ENCODE data around the gene CPEB3. TPM values are rescaled to one million over a fixed set of nuclear protein-coding genes. Genes with fewer than 3 reads are reported as not detected.
A peak's percentile ranks its signal among the peaks of the same experiment; 100 is the strongest.

The CPEB3 gene
- total RNA-seq, 1 experiment from 2014 or later = 1.1 TPM

DNA sequence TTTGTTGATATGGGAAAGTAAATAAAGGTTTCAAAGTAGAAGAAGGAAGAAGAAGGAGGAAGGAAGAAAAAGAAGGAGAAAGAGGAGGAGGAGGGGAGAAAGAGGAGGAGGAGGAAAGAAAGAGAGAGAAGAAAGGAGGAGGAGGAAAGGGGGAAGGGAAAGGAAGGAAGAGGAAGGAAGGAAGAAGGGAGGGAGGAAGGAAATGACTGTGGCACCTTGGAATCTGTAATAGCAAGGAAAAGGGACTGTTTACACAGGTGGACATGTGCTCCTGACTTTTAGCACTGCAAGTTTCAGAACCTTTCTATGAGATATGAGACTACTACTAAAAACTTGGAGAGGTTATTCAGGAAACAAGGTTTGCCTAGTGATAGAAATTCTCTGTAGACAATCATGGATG, 214.2 kb downstream of the CPEB3 start:
- H3K4me1 ChIP-seq (ENCODE audit: insufficient read depth, low read length, poor library complexity, severe bottlenecking) = no peaks in the 10 kb centered on the region
- ChIA-PET CTCF (no interaction called here), POLR2A (ENCODE audit: low non-redundant PET) (no interaction called here)
- TF ChIP-seq EZH2 (IDR thresholded peaks at IDR 0.05; ENCODE audit: borderline replicate concordance, low read depth, low read length, poor library complexity, severe bottlenecking) = no peak
- TF ChIP-seq, protein P1, sequence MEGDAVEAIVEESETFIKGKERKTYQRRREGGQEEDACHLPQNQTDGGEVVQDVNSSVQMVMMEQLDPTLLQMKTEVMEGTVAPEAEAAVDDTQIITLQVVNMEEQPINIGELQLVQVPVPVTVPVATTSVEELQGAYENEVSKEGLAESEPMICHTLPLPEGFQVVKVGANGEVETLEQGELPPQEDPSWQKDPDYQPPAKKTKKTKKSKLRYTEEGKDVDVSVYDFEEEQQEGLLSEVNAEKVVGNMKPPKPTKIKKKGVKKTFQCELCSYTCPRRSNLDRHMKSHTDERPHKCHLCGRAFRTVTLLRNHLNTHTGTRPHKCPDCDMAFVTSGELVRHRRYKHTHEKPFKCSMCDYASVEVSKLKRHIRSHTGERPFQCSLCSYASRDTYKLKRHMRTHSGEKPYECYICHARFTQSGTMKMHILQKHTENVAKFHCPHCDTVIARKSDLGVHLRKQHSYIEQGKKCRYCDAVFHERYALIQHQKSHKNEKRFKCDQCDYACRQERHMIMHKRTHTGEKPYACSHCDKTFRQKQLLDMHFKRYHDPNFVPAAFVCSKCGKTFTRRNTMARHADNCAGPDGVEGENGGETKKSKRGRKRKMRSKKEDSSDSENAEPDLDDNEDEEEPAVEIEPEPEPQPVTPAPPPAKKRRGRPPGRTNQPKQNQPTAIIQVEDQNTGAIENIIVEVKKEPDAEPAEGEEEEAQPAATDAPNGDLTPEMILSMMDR (conservative IDR thresholded peaks at IDR 0.05; ENCODE audit: low read depth, low read length) = no peak
- no peak overlapping the region for H3K4me3 ChIP-seq (ENCODE audit: low read depth, low read length, poor library complexity, severe bottlenecking)
- no peak overlapping the region for H3K27ac ChIP-seq (ENCODE audit: low read depth, low read length, poor library complexity, severe bottlenecking)
- H3K36me3 ChIP-seq (ENCODE audit: insufficient read depth, low read length, poor library complexity, severe bottlenecking) = no peaks in the 10 kb centered on the region
- H3K9me3 ChIP-seq (ENCODE audit: low read depth, low read length, poor library complexity, severe bottlenecking) = no peaks in the 10 kb centered on the region
- no TSS peak for BruUV-seq (replicated peaks)
- intact Hi-C loops (cut with micrococcal nuclease; ENCODE audit: unreplicated experiment) = no loop called here
- H3K27me3 ChIP-seq (replicated peaks; ENCODE audit: insufficient read depth, low read depth, low read length, poor library complexity) = no peaks in the 10 kb centered on the region
- DNase-seq (ENCODE audit: low spot score) = no peak

- Histone ChIP-seq H3K27me3 (replicated peaks; ENCODE audit: insufficient read depth, low read depth, low read length, poor library complexity) (no peaks in the 10 kb centered on the region), H3K36me3 (ENCODE audit: insufficient read depth, low read length, poor library complexity, severe bottlenecking) (no peaks in the 10 kb centered on the region), H3K4me1 (ENCODE audit: insufficient read depth, low read length, poor library complexity, severe bottlenecking) (no peaks in the 10 kb centered on the region), H3K9me3 (ENCODE audit: low read depth, low read length, poor library complexity, severe bottlenecking) (no peaks in the 10 kb centered on the region), H3K27ac (ENCODE audit: low read depth, low read length, poor library complexity, severe bottlenecking) (no peak overlapping the region), H3K4me3 (ENCODE audit: low read depth, low read length, poor library complexity, severe bottlenecking) (no peak overlapping the region)
- TF ChIP-seq, protein P1 (conservative IDR thresholded peaks at IDR 0.05; ENCODE audit: low read depth, low read length) = no peak
- TF ChIP-seq EZH2 (IDR thresholded peaks at IDR 0.05; ENCODE audit: borderline replicate concordance, low read depth, low read length, poor library complexity, severe bottlenecking) = no peak
- BruUV-seq (replicated peaks) = no TSS peak
- DNase-seq (ENCODE audit: low spot score) = no peak
- CTCF ChIA-PET = no interaction called here
- intact Hi-C loops (cut with micrococcal nuclease; ENCODE audit: unreplicated experiment) = no loop called here
- POLR2A ChIA-PET (ENCODE audit: low non-redundant PET) = no interaction called here
Observed at GRCh38 chr10:92075829-92076228, 215.0 kb downstream of the CPEB3 start.

- no peaks in the 10 kb centered on the region for H3K36me3 ChIP-seq (ENCODE audit: insufficient read depth, low read length, poor library complexity, severe bottlenecking)
- no peaks in the 10 kb centered on the region for H3K27me3 ChIP-seq (replicated peaks; ENCODE audit: insufficient read depth, low read depth, low read length, poor library complexity)
- no peaks in the 10 kb centered on the region for H3K4me1 ChIP-seq (ENCODE audit: insufficient read depth, low read length, poor library complexity, severe bottlenecking)
- no TSS peak for BruUV-seq (replicated peaks)
- TF ChIP-seq, protein P1 (conservative IDR thresholded peaks at IDR 0.05; ENCODE audit: low read depth, low read length) = peak; percentile 35; the same call in 1 of the 2 replicates
- no peak for TF ChIP-seq EZH2 (IDR thresholded peaks at IDR 0.05; ENCODE audit: borderline replicate concordance, low read depth, low read length, poor library complexity, severe bottlenecking)
- H3K9me3 ChIP-seq (ENCODE audit: low read depth, low read length, poor library complexity, severe bottlenecking) = no peaks in the 10 kb centered on the region
- CTCF ChIA-PET = interaction anchor here (1.0 kb wide), 1 partner anchor 14 kb away, joined by 4 read pairs; no protein-coding TSS in a partner anchor
- POLR2A ChIA-PET (ENCODE audit: low non-redundant PET) = no interaction called here
- peak; percentile 7 for DNase-seq (ENCODE audit: low spot score)
- H3K27ac ChIP-seq (ENCODE audit: low read depth, low read length, poor library complexity, severe bottlenecking) = no peak overlapping the region
- intact Hi-C loops (cut with micrococcal nuclease; ENCODE audit: unreplicated experiment) = no loop called here
- no peak overlapping the region for H3K4me3 ChIP-seq (ENCODE audit: low read depth, low read length, poor library complexity, severe bottlenecking)
Observed at GRCh38 chr10:92074126-92074887, 216.6 kb downstream of the CPEB3 start.
